ENCODE measurements around the gene ZNF3.

GRCh38 chr7:100098913-100099312 lies 17.4 kb upstream of the ZNF3 start:
- TF ChIP-seq CTCF (IDR thresholded peaks at IDR 0.05) (no peak), JUN (IDR thresholded peaks at IDR 0.05) (no peak), POLR2AphosphoS2 (conservative IDR thresholded peaks at IDR 0.05; ENCODE audit: low read length) (0 out of 2 replicates have a peak, but pooled peaks have one; percentile 31), KDM1A (IDR thresholded peaks at IDR 0.05; ENCODE audit: low read depth) (no peak), ZFP36 (IDR thresholded peaks at IDR 0.05; ENCODE audit: borderline replicate concordance, partially characterized antibody) (no peak), RARB (CRISPR knock-in tag; IDR thresholded peaks at IDR 0.05) (no peak), ESRRA (IDR thresholded peaks at IDR 0.05; ENCODE audit: borderline replicate concordance, low read length) (no peak)

Data from A549 (cell line).